GM19043 (cell line): ENCODE results near the gene GNAI2.

Experiments used
- ATAC-seq: cut with Tn5 transposase; IDR thresholded peaks from one replicate; pipeline ENCODE4 v1.9.1; 2021; ENCODE audit warnings: low read depth; ENCODE audit not compliant: unreplicated experiment

GNAI2 gene

GRCh38 chr3:50295553-50296431 lies 59.8 kb downstream of the GNAI2 start:
- no peak for ATAC-seq

- no peak for ATAC-seq
These were observed 60.8 kb downstream of the GNAI2 start for GRCh38 chr3:50296721-50297383.

- no peak for ATAC-seq
These were observed 61.4 kb downstream of the GNAI2 start for GRCh38 chr3:50297384-50297775.

- ATAC-seq: no peak
These were observed 62.1 kb downstream of the GNAI2 start for GRCh38 chr3:50297896-50298725.

- ATAC-seq: peak; percentile 84
These were observed 63.0 kb downstream of the GNAI2 start, which contains the start of the genes HYAL3 and NAA80 for GRCh38 chr3:50298836-50299637. Gene HYAL3 (minus strand): TSS chr3:50299405. CDS start chr3:50295602, 3,803 bp downstream. Gene NAA80 (minus strand): TSS chr3:50299405. CDS start chr3:50297463, 1,942 bp downstream.

- no peak for ATAC-seq
These were observed 63.6 kb downstream of the GNAI2 start for GRCh38 chr3:50299638-50299928.

DNA sequence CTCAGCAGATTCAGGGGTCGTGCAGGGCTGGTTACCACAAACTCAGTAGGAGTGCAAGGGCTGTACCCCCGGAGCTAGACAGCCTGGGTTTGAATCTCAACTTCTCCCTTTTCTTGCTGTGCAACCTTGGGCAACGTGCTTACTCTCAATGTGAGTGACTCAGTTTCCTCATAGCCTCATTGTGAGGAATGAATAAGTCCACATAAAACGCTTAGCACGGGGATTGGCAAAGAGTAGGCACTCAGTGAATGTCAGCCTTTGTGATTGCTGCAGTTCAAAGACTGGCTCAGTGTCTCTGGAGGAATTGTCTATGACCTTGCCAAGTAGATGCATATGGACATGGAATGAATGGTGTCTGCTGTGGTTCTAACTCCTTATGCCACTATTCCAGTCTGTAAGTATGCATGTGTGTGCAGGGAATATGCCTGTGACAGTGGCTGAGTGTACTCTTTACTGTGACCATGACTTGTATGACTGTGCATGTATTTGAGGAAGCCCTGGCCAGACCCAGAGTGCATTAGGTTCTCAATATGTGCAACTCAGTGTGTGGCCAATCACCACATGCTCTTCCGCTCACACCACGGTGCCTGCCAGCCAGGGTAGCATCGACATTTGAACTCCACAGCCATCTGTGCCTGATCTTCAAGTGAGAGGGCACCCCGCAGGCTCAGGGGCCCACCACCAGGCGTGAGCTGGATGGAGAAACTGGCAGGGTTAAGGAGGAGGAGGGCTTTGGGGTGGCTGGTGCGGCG lies 64.1 kb downstream of the GNAI2 start:
- ATAC-seq: no peak

DNA sequence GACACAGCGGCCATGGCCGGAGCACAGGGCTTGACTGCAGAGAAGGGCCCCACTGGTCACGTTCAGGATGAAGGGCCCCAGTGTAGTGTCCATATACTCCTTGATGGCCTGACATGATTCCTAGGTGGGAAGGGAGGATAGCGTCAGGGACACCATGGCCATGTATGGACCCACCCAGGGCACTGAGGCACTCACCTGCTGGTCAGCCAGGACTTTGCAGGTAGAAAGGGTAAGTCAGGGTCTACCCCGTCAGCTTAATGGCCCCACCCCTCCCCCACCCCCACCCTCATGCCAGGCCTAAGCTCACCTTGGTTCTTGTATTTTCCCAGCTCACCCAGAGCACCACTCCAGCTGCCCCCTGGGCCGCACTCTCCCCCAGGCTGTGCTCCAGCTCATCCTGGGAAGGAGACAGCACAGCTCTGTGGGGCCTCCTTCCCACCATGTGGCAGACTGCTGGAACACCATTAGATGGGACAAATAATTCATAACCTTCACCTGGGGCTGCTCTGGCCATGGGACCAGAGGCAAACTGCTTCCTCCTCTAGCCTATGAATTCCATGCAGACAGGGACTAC lies 64.8 kb downstream of the GNAI2 start:
- no peak for ATAC-seq

GRCh38 chr3:50302095-50303012 lies 66.3 kb downstream of the GNAI2 start:
- no peak for ATAC-seq

GRCh38 chr3:50303013-50303815 lies 67.2 kb downstream of the GNAI2 start, which contains the start of gene HYAL1:
Gene HYAL1 (minus strand): TSS chr3:50303574. CDS start chr3:50302956, 618 bp downstream.
- no peak for ATAC-seq

DNA sequence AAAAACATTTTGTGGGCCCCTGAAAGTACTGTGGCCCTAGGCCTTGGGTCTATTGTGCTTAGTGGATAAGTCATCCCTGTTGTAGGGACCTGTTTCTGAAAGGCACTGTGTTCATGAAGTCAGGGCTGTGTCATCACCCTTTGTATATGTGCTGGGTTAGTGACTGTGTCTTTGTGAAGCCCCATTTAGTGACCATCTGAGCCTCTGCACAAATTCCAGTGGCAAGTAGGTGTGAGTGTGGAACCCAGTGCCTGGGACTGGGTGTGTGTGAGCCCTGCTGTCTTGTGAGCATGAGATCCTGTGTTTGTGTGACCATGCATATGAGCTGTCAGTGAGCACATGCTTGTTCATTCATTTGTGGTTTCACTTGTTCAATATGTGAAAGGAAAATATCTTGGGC lies 68.6 kb downstream of the GNAI2 start:
- no peak for ATAC-seq
